OCI-M1 (cell line): Measurements from ENCODE around the gene SLCO1B1.
"Not testable (repeated sequence)": the region's sequence is repeated elsewhere in the genome, so short reads cannot be mapped to it uniquely, and the experiment has no call there.

Experiments used
- DNase-seq: peaks from one replicate; lab custom pipeline; 2025; lab: John Stamatoyannopoulos, UW

SLCO1B1 gene

DNA sequence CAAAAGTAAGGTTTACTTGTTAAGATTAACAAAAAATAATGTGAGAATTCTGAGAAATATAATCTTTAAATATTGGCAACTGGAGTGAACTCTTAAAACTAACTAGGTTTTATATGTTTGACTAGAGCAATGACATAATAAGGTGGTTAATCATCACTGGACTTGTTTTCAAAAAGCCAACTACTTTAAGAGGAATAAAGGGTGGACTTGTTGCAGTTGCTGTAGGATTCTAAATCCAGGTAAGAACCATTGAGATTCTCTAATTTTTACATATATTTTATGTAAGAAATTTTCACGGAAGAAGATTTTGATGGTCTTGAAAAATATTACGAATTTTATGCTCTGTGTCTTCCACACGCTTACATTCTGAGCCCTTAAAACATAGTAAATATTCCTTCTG lies at the start of gene SLCO1B1:
Gene SLCO1B1, plus strand, starts transcription at position 197 of the 400 bp plus-strand sequence. CDS start 10,381 bp downstream, outside the sequence.
- DNase-seq = no peak

GRCh38 chr12:21084753-21085152 lies 46.2 kb upstream of the SLCO1B1 start:
- DNase-seq = not testable (repeated sequence)

DNA sequence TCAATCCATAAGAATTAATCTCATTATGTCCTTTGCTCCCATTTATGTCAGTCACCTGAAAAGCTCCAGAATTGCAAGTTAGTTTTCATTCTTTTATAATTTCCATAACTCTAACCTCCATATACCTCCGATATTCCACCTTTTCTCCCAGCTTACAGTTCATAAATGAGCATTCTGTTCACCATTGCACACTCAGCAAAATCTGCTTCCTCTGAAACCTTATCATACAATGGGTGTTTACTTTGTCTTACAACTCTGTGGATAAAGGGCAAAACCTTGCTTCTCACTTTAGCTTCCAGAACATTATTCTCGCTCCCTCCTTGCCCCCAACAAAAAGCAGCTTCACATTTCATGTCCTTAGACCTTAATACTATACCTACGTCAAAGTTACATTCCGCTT lies 19.3 kb upstream of the SLCO1B1 start:
- no peak for DNase-seq

- DNase-seq = no peak
These were observed 17.7 kb upstream of the SLCO1B1 start for GRCh38 chr12:21113266-21113665.

- no peak for DNase-seq
These were observed 13.0 kb upstream of the SLCO1B1 start for GRCh38 chr12:21117995-21118394.

GRCh38 chr12:21118760-21119159 lies 12.2 kb upstream of the SLCO1B1 start:
- DNase-seq = no peak

DNA sequence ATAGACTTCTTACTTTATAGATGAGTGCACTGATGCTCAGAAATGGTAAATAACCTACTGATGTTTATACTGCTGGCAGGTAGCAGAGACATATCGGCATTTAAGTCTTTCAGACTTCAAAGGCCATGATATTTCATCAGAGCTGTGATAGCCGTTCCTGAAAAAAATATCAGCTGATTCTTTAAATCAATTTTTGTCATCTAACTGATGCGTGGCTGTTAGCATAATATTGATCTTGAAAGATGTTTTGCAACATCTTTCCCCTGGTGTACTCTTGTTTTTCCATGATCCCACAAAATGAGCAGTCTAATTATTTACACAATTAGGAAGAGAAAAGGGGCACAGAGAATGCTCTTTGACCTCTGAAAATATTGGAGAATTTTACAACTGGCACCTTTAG lies 1.6 kb upstream of the SLCO1B1 start:
- DNase-seq = no peak

DNA sequence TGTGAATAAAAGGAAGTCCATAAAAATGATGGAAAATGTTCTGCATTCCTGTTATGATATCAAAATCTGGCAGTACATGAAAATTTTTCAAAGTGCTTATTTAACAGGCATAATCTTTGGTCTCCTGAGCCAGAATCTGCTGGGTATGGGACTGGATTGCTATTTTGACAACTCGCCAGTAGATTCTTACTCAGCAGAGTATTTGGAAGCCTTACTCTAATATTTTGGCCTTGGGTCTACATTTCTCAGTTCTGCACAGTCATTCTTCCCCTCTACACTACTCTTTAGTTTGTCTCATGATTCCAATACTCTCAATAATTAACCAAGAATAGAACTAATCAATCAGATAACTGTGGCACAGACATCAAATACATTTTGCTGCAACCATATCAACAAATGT lies 1.1 kb upstream of the SLCO1B1 start:
- DNase-seq = no peak

DNA sequence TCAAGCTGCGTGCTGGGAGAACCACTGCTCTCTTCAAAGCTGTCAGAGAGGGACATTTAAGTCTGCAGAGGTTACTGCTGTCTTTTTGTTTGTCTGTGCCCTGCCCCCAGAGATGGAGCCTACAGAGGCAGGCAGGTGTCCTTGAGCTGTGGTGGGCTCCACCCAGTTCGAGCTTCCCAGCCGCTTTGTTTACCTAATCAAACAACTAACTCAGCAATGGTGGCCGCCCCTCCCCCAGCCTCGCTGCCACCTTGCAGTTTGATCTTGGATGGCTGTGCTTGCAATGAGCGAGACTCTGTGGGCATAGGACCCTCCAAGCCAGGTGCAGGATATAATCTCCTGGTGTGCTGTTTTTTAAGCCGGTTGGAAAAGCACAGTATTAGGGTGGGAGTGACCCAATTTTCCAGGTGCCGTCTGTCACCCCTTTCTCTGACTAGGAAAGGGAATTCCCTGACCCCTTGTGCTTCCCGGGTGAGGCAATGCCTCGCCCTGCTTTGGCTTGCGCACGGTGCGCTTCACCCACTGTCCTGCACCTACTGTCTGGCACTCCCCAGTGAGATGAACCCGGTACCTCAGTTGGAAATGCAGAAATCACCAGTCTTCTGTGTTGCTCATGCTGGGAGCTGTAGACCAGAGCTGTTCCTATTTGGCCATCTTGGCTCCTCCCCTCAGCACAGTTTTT lies 6.5 kb downstream of the SLCO1B1 start:
- DNase-seq = not testable (repeated sequence)

DNA sequence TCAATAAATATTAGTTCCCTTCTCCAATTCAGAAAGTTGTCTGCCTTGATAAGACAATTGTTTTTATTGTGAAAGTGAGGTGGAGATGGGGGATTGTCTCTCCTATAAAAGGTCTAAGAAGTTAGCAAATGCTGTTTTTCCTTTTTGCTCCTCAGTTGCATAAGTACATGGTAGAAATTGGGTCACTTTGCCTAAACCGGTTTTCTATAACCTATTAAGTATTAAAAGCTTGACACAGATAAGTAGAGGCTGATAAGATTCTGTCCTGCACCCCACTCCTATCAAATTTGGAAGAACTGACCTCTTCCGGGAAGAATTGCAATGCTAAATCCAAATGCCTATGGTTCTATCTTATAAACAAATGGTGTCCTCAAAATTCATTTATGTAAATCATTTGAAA lies 7.0 kb downstream of the SLCO1B1 start:
- no peak for DNase-seq

DNA sequence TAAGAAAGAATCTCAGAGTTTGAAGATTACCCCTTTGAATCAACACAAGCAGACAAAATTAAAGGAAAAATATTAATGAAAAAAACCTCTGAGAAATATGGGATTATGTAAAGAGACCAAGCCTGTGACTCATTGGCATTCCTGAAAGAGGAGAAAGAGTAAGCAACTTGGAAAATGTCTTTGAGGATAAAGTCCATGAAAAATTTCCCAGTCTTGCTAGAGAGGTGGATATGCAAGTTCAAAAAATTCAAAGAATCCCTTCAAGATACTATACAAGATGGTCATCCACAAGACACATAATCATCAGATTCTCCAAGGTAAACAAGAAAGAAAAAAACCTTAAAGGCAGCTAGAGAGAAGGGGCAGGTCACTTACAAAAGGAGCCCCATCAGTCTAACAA lies 13.3 kb downstream of the SLCO1B1 start:
- no peak for DNase-seq

DNA sequence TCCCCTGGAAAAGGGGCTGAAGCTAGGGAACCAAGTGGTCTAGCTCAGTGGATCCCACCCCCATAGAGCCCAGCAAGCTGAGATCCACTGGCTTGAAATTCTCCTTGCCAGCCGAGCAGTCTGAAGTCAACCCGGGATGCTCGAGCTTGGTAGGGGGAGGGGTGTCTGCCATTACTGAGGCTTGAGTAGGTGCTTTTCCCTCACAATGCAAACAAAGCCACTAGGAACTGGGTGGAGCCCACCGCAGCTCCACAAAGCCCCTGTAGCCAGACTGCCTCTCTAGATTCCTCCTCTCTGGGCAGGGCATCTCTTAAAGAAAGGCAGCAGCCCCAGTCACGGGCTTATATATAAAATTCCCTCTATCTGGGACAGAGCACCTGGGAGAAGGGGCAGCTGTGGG lies 18.9 kb downstream of the SLCO1B1 start:
- not testable (repeated sequence) for DNase-seq

DNA sequence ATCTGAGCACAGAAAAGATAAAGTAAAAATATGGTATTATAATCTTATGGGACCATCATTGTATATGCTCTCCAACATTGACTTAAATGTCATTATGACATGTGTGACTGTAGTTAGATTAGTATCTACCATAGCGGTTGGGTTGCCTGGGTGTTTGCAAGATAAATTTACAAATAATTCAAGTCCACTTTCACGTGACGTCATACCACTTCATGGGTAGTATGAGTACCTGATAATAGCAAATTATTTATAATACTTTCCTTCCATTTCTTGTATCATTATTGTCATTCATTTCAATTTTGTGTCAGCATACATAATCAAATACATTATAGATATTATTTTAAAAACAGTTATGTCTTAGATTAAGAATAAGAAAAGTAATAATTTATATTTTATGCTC lies 20.2 kb downstream of the SLCO1B1 start:
- DNase-seq = peak; percentile 49

DNA sequence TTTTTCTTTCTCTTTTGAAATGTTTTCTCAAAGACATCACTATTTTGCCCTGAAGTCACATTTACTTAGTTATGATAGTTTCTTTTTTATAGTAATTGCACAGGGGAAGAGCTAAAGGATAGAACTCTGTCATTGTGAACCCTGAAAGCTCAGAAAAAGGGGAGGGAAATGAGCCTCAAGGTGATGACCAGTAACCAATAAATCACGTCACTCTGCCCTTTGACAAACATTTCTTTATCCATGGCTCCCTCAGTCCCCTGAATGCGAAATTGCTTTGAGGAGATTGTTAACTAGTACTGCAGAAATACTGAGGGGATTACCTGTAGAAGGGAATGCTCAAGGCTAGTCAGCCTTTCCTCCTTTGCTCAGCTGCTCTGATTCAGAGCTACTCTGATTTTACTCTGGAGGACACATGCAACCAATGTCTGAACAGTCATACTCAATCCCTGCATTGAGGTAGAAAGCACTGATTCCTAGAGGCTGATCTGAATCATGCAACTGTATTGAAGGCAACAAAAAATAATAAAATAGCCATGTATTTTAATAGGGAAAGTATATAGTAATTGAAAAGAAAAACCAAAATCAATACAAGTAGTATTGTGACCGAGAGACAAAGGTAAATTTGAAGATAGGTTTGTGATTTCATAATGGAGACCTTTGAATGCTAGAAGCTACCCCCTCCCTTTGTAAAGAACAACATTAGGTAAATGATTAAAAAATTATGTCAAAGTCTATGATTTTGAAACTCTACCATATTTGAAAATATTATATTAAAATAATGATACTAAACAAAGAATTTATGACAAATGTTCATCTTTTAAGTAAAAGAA lies 24.7 kb downstream of the SLCO1B1 start:
- DNase-seq = no peak

DNA sequence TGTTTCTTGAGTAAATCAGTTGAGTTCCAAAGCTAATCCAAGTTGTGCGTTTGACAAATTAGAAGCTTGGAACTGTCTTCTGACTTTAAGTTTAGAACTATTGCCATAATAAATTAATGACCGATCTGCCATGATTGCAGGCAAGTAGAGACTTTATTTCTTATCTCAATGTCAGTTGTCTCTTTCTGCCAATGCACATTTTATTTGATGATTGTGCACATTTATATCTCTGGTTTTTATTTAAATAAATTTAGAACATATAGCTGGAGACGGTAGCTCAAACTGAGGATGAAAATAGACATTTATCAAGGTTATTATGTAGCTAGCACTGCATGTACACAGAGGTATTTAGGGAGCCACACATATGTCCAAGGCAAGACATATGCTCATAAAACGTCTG lies 34.1 kb downstream of the SLCO1B1 start:
- no peak for DNase-seq

- peak; percentile 71 for DNase-seq
These were observed 39.0 kb downstream of the SLCO1B1 start for GRCh38 chr12:21169878-21170472.

DNA sequence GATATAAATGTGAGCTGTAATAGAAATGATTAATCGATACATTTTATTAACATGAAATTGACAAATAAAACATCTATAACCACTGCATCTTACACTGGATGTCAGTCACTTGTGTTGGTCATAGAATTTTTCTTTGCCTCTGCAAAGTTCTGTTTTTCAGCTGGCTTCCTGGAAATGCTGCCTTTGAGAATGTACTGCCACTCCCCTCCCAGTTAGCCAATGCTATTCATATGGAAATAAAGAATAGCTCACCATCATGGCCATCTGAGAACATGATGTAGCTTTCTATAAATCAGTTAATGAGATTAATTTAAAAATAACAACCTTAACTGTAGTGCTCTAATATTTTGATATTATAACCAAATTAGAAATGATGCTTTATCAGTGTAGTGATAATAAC lies 41.1 kb downstream of the SLCO1B1 start:
- DNase-seq = peak; percentile 31

- DNase-seq = no peak
These were observed 52.8 kb downstream of the SLCO1B1 start for GRCh38 chr12:21183721-21184275.

- no peak for DNase-seq
These were observed 59.0 kb downstream of the SLCO1B1 start for GRCh38 chr12:21190016-21190415.

- not testable (repeated sequence) for DNase-seq
These were observed 83.4 kb downstream of the SLCO1B1 start for GRCh38 chr12:21214433-21214832.

- DNase-seq = no peak
These were observed 88.2 kb downstream of the SLCO1B1 start for GRCh38 chr12:21219206-21219605.

DNA sequence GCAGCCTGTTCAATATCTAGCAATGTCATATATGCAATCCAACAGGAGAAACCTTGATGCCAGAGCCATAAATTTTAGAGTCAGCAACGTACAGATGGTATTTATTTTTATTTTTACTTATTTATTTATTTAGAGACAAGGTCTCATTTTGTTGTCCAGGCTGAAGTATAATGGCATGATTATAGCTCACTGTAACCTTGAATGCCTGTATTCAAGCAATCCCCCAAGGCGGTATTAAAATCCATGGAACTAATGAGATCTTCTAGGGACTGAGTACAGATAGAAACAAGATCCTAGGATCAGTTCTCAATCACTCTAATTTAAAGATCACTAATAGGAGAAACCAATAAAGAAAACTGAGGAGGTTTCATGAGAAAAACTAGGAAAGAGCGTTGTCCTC lies 89.3 kb downstream of the SLCO1B1 start:
- DNase-seq = no peak

DNA sequence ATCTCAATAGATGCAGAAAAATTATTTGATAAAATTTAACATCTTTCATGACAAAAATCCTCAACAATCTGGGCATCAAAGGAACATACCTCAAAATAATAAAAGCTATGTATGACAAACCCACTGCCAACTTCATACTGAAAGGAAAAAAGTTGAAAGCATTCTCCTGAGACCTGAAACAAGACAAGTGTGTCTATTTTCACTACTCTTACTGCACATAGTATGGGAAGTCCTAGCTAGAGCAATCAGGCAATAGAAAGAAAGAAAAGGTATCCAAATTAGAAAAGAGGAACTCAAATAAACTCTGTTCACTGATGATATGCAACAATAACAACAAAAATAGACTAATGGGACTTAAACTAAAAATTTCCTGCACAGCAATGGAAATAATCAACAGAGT lies 90.1 kb downstream of the SLCO1B1 start:
- DNase-seq = peak; percentile 14
